Measurements from ENCODE around the gene SLC35F2.

GRCh38 chr11:107853070-107853469 is 5.5 kb downstream of the SLC35F2 start:
- no peak for TF ChIP-seq CTCF (IDR thresholded peaks at IDR 0.05)
- no peak for TF ChIP-seq POLR2A (IDR thresholded peaks at IDR 0.05)

All from right lobe of liver (tissue), 4 donors.